PC-9 (cell line): Measurements from ENCODE around the gene TEAD2.

Source experiments
- CTCF ChIP-seq: fragments of 200-600 bp; sonication (generic); conservative IDR thresholded peaks from 2 replicates; pipeline ENCODE4 v1.6.1; 2017; ENCODE audit warnings: mixed run types, antibody characterized with exemption, mild to moderate bottlenecking, moderate library complexity
- EZH2 ChIP-seq: fragments of 200-600 bp; sonication (generic); IDR thresholded peaks from 2 replicates; pipeline ENCODE4 v1.8.0; 2017; ENCODE audit warnings: antibody characterized with exemption, low read depth

- TF ChIP-seq CTCF (no peak), EZH2 (no peak)
These were observed 19.1 kb downstream of the TEAD2 start for GRCh38 chr19:49343123-49343522.
